SIG-M5 treated with dmso at 0.1 percent for 504 hours (cell line): ENCODE data around the gene CKAP2.
A peak's percentile ranks its signal among the peaks of the same experiment; 100 is the strongest.
"Not testable (repeated sequence)": the region's sequence is repeated elsewhere in the genome, so short reads cannot be mapped to it uniquely, and the experiment has no call there.

Source experiments
- DNase-seq: peaks from one replicate; lab custom pipeline; 2025; ENCODE audit not compliant: unreplicated experiment; lab: John Stamatoyannopoulos, UW

Gene CKAP2, protein sequence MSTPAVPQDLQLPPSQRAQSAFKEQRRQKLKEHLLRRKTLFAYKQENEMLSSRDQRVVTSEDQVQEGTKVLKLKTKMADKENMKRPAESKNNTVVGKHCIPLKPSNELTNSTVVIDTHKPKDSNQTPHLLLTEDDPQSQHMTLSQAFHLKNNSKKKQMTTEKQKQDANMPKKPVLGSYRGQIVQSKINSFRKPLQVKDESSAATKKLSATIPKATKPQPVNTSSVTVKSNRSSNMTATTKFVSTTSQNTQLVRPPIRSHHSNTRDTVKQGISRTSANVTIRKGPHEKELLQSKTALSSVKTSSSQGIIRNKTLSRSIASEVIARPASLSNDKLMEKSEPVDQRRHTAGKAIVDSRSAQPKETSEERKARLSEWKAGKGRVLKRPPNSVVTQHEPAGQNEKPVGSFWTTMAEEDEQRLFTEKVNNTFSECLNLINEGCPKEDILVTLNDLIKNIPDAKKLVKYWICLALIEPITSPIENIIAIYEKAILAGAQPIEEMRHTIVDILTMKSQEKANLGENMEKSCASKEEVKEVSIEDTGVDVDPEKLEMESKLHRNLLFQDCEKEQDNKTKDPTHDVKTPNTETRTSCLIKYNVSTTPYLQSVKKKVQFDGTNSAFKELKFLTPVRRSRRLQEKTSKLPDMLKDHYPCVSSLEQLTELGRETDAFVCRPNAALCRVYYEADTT

DNA sequence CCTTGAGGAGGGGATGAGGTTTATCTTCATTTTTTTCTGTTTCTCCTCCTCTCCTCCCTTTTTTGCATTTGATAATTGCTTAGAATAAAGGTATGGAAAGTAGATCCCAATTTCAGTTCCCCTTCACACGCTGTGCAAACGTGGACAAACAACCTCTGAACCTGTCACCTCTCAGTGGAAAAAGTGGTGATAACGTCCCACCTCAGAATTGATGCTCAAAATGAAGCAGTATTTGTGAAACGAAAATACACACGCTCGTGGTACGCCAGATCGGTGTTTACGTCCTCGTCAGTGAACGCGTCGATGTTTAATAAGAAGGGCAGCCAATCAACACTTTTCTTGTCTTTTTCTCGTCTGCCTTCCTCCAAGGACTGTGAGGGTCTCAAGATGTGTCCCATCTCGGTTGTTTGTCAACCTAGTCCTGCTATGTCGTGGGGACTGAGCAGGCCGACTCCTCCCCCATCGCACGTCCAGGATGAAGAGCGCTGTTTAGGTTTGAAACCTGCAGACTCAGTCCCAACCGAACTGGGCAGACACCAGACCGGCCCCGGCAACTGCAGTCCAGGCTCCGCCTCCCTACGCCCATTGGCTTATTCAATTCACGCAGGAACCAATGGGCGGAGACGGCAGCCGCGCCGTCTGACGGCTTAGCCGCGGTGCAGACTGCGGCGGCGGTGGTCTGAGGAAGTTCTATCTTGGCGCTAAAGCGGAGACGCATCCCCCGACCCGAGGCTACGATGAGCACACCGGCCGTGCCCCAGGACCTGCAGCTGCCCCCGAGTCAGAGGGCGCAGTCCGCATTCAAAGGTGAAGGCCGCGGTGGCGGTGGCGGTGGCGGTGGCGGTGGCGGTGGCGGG is at the start of gene CKAP2:
TSS of gene CKAP2 (plus strand) at position 659 of the 857 bp plus-strand sequence. CDS start at position 738, 79 bp downstream.
- DNase-seq = peak; percentile 97

DNA sequence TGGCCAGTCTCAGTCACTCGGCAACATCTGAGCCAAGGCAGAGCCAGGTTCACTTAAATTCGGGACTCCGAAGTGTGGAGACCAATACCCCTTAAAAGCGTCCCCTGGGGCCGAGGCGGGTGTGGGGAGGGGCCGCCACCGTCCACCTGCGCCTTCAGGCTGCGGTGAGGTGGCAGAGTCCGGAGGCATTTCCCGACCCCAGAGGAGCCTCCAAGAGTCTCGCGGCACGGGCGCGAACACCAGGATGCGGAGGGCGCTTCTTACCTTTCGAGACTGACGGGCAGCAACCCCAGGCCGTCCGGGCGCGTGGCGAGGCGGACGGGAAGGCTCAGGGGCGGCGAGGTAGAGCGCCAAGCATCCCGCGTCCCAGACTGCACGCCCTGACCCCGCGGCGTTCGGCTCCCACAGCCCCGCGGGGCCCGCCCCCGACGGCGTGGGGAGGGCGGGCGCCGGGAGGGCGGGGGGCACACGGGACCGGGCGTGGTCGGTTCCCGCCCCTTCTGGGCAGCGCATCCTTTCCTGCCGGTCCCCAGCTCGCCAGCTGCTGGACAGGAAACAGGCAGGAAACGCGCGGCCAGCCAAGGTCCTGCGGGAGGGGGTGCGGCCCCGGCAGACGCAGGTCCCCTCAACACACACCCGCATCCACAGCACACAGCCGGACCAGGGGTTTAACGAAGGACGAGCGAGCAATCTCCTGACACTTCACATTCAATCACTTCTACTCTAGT is 49.3 kb upstream of the CKAP2 start, which contains the start of gene THSD1:
TSS of gene THSD1 (minus strand) at position 406 of the 728 bp plus-strand sequence. CDS start 3,572 bp downstream, outside the sequence.
- no peak for DNase-seq

DNA sequence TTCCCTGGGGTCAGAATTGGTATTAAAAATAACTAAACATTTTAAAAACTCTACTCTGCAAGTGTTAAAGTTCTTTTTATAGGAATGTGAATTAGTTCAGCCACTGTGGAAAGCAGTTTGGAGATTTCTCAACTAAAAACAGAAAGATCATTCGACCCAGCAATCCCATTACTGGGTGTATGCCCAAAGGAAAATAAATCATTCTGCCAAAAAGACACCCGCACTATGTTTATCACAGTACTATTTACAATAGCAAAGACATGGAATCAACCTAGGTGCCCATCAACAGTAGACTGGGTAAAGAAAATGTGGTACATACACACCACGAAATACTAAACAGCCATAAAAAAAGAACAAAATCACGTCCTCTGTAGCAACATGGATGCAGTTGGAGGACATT is 48.6 kb upstream of the CKAP2 start:
- DNase-seq = no peak

DNA sequence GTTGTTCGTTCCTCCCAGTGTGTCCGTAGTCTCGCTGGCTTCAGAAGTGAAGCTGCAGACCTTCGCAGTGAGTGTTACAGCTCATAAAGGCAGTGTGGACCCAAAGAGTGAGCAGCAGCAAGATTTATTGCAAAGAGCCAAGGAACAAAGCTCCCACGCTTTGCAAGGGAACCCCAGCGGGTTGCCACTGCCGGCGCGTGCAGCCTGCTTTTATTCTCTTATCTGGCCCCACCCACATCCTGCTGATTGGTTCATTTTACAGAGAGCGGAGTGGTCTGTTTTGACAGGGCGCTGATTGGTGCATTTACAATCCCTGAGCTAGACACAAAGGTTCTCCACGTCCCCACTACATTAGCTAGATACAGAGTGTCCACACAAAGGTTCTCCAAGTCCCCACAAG is 47.8 kb upstream of the CKAP2 start:
- not testable (repeated sequence) for DNase-seq

DNA sequence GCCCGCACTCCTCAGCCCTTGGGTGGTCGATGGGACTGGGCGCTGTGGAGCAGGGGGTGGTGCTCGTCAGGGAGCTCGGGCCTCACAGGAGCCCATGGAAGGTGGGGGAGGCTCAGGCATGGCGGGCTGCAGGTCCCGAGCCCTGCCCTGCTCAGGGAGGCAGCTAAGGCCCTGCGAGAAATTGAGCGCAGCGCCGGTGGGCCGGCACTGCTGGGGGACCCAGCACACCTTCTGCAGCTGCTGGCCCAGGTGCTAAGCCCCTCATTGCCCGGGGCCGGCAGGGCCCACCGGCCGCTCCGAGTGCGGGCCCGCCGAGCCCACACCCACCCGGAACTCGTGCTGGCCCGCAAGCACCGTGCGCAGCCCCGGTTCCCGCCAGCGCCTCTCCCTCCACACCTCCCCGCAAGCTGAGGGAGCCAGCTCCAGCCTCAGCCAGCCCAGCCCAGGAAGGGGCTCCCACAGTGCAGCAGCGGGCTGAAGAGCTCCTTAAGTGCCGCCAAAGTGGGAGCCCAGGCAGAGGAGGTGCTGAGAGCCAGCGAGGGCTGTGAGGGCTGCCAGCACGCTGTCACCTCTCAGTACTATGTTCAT is 47.1 kb upstream of the CKAP2 start:
- not testable (repeated sequence) for DNase-seq

DNA sequence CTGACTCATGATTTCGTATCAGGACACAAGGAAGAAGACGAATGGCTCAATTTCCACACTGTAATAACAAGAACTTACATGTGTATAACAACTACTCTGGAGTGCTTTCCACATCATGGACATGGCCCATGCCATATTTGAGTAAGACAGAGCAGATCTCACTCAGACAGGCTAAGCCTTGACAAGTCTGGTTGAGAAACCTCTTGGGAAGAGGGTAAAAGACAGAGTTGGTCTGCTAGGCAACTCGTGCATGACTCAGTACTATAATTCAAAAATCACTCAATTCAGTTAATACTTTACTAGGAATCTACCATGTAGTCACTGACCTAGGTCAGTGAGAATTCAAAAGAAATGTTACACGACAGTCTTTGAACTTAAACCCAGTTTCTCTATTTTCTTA is 43.6 kb upstream of the CKAP2 start:
- DNase-seq = no peak

DNA sequence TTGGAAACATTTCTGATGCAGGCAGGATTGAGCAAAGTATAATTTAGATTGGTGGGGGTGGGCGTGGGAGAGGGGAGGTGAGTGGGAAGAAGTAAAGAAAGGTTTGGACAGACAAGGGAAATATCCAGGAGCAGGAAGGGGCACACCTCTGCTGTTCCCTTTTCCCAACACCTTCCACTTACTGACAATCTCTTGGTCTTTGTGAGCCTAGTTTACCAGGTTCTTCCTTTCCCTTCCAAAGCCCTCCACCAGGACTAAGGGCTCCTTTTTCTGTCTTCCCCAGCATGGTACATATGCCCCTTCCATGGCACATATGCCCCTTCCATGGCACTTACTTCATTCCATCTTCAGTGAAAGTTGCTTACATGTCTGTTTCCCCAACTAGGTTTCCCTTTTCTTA is 43.1 kb upstream of the CKAP2 start:
- no peak for DNase-seq

DNA sequence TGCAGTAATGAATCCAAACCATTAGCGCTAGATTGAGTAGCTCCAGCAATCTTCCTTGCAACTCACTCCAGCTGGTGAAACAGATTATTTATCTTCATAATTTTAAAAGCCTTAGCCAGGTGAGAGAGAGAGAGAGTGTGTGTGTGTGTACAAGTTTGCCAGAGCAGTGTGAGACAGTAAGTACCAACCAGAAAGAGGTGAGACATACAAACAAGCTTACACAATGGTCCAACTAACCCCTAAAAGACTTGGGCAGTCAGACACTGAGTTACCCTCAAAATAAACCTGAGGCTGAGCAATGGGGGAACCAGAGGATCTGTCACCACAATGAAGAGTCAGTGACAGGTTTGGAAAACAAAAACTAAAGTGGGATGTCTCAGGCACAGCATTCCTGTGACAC is 41.2 kb upstream of the CKAP2 start:
- no peak for DNase-seq

DNA sequence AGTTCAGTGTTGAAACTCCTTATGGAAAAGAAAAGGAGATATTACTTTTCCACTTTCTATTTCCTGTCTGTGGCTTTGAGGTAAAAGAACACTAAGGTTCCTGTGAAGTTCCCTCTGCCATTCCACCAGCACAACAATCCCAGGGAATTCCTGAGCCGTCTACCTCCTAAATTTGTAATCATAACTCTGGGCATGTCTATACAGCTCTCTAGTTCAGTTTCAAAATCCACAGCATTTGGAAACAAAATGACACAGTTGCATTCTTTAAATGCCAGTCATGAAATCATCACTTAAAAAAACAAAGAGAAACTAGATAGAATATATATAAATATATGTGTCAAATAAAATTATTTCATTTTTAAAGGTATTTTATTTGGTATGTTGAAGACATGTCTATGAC is 40.3 kb upstream of the CKAP2 start:
- no peak for DNase-seq

DNA sequence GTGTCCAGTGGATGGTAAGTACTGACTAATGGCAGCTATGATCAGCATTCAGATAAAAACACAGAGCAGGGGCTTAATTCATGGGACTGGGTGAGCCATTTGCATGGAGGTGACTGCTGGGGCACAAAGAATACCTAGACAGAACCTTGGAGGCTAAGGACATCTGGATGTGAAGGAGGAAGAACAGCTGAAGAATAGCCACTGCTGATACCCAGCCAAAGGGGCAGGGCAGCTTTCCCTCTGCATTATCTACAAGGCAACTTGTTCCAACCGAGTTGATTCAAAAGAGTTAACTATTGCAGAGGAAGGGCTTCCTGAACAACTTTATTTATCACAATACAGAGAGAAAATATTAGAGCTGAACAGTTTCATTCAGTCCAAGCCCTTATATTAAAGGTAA is 36.2 kb upstream of the CKAP2 start:
- DNase-seq = no peak

DNA sequence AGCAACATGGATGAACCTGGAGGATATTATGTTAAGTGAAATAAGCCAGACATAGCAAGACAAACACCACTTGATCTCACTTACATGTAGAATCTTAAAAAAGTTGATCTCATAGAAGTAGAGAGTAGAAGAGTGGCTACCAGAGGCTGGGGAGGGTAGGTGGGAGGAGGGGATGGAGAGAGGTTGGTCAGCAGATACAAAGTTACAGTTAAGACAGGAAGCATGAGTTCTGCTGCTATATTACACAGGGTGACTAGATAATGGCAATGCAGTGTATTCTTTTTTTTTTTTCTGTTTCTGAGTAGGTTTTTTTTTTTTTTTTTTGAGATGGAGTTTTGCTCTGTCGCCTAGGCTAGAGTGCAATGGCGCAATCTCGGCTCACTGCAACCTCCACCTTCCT is 34.1 kb upstream of the CKAP2 start:
- DNase-seq = no peak

DNA sequence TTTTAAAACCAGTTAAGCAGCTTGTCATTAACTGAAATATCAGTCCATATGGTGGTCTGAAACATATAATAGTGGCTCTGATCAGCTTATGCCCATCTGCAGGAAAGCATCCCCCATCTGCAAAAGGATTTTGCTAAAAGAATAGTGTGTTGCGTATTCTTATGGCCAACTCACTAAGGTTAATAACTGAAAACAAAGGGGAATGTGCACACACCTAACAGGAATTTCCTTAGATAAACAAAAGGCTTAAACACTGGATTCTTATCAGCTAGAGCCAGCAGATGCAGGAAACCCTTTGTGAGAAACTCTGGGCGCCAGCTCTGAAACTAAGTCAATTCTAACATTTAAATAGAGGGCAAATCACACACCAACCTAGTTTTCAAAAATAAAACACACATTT is 27.0 kb upstream of the CKAP2 start:
- no peak for DNase-seq

DNA sequence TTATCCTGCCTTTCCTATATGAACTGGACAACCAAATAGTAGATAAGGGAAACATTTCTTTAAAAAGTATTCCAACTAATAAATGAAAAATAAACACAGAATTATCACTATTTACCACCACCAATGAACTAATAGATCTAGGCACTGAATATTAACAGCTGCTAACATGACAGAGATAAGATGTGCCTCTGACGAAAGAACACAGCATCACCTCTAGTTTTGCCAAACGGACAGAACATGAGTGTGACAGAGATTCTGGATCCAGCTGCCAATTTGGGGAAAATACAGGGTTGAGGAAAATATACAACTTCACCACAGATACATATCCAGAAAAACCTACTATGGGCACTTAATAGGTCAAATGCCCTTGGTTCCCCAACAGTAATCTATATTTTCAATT is 22.8 kb upstream of the CKAP2 start:
- DNase-seq = no peak

DNA sequence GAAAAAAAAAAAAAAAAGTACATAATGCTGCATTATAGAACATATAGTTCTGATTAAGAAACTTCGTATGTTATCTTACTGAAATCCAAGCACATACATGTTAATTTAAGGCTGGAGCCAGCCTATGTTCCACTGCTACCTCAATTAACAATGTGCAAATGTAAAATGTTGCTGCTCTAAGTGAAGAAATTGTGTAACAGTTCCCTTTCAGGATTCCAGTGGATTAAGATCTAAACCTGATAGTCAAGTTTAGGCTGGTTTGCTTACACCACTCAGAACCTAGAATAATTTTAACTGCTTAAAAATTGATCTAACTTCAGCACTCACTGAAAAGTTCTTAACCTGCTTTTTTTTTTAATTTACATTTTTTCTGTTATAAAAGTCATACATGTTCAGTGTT is 9.0 kb upstream of the CKAP2 start:
- peak; percentile 46 for DNase-seq

DNA sequence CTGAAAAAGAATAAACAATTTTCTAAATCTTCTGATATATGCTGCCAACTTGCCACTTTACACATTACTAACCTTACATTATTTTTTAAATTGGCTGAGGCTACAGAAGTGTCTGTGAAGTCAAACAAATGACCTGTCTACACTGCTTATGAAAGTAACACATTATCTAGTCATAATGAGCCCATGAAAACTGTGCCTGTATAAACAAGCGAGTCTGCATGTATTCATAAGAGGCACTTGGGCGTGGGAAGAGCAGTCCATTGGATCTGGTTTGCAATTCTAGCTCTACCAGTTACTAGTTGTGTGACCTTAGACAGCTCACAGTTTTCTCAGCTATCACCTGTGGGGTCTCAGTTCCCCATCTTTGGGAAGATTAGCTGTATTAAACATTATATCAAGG is 7.9 kb upstream of the CKAP2 start:
- DNase-seq = no peak

DNA sequence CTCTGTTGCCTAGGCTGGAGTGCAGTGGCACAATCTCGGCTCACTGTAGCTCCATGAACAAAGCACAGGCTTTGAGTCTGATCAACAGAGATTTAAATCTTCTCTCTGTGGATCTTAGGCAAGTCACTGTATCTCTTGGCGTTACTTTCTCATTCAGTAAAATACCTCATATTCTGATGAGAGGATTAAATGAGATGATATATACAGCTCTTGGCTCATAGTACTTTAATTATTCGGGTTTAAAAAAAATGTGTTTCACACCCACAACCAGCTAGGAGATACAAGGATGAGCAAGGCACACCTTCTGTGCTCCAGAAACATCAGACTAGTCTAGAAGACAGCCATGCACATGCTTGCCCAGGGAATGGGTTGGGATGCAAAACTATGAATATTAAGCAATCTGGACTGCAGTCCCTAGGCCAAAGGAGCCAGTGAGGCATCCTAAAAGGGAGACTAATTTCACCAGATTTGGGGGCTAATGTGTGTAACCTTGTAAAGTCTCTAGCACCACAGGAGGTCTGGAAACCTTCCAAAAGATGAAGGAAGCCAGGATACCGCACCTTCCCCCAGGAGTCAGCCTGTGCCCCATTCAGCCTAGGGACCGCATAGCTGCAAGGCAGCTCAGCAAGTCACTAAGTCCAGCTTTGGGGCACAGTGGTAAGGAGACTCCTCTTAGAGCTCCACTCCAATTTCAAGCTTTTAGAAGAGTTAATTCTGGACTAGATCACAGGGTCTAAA is 7.3 kb upstream of the CKAP2 start:
- DNase-seq = no peak

DNA sequence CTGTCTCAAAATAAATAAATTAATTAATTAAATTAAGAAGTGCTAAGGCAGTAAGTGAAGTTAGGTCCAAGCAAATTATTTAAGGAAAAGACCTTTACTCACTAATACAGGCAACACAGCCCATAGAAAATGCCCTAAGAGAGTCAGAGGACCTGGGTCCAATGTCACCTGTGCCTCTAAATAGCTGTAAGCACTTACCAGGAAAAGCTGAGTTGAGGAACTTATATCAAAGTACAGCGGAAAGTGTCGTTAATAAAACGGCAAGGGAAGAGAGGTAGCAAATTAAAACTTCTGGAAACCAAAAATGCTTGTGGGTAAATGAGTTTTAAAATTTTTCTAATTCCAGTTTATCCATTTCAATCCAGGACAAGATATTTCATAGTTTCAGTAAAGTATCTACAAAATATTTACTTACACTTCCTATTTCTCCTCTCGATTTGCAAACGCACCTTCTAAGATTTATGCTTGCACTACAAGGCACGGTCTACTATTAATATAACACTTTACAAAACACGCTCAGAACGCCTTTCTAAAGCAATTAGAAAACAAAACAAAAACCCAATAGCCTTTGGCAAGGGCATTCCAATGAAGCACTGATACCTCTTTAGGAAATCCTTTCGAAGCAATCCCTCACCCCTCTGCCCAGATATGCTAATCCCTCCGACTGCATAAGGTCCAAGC is 5.8 kb upstream of the CKAP2 start:
- peak; percentile 48 for DNase-seq

DNA sequence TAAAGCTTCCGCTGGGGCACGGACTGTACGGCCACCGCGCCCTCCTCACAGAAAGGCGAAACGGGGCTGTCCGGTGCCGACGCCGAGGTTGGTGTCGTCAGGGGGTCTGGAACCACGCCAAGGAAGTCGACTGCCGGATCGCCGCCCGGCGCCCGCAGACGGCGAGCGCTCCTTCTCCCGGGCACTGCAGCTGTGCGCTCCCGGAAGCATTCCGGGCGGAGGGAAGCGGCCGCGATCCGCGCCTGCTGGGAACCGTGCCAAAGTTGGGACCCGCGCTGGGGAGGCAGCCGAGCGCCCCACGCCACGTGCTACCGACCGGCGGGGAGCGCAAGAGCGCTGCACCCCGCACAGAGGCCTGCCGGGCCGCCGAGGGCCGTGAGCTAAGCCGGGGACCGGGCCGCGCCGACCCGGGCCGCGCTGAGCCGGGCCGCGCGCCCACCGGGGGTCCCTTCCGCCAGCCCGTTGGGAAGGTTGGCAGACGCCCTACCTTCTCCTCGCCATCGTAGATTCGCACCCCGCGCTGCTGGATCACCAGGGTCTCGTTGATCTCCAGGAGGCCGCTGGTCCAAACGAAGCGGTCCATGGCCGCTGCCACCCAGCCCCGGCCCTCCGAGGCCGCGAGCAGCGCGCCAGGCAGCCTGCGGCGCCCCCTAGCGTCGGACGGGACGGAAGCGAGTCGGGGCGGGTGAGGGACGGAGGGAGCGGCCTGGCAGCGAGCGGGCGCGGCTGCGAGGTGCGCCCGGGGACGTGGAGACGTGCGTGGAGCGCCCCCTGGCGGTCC is 5.1 kb upstream of the CKAP2 start, which contains the start of gene VPS36:
TSS of gene VPS36 (minus strand) at position 623 of the 781 bp plus-strand sequence. CDS start at position 583, 40 bp downstream.
- peak; percentile 88 for DNase-seq
